ENCODE data around the gene FMN1.

GRCh38 chr15:33152502-33153109 is 41.9 kb downstream of the FMN1 start:
- TF ChIP-seq EP300 (IDR thresholded peaks at IDR 0.05; ENCODE audit: borderline replicate concordance), result no peak
- TF ChIP-seq, protein P1, sequence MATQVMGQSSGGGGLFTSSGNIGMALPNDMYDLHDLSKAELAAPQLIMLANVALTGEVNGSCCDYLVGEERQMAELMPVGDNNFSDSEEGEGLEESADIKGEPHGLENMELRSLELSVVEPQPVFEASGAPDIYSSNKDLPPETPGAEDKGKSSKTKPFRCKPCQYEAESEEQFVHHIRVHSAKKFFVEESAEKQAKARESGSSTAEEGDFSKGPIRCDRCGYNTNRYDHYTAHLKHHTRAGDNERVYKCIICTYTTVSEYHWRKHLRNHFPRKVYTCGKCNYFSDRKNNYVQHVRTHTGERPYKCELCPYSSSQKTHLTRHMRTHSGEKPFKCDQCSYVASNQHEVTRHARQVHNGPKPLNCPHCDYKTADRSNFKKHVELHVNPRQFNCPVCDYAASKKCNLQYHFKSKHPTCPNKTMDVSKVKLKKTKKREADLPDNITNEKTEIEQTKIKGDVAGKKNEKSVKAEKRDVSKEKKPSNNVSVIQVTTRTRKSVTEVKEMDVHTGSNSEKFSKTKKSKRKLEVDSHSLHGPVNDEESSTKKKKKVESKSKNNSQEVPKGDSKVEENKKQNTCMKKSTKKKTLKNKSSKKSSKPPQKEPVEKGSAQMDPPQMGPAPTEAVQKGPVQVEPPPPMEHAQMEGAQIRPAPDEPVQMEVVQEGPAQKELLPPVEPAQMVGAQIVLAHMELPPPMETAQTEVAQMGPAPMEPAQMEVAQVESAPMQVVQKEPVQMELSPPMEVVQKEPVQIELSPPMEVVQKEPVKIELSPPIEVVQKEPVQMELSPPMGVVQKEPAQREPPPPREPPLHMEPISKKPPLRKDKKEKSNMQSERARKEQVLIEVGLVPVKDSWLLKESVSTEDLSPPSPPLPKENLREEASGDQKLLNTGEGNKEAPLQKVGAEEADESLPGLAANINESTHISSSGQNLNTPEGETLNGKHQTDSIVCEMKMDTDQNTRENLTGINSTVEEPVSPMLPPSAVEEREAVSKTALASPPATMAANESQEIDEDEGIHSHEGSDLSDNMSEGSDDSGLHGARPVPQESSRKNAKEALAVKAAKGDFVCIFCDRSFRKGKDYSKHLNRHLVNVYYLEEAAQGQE (IDR thresholded peaks at IDR 0.05; ENCODE audit: low read depth), result no peak
- TF ChIP-seq, protein P2, sequence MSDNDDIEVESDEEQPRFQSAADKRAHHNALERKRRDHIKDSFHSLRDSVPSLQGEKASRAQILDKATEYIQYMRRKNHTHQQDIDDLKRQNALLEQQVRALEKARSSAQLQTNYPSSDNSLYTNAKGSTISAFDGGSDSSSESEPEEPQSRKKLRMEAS (IDR thresholded peaks at IDR 0.05), result no peak

Measured in Ishikawa (cell line).